HG03469 (cell line): Measurements from ENCODE around the gene GNGT2.

ENCODE experiments used
- ATAC-seq: cut with Tn5 transposase; IDR thresholded peaks from one replicate; pipeline ENCODE4 v1.9.1; 2021; ENCODE audit warnings: mild to moderate bottlenecking, moderate library complexity, moderate number of reproducible peaks; ENCODE audit not compliant: unreplicated experiment

Gene GNGT2

GRCh38 chr17:49210158-49211029 lies at the start of gene GNGT2, which contains the start of gene ABI3:
Gene GNGT2, minus strand, starts transcription at chr17:49210574. Its CDS starts 3,152 bp downstream, at chr17:49207422.
Gene ABI3, plus strand, starts transcription at chr17:49210707. Its CDS starts 18 bp downstream, at chr17:49210725.
- no peak for ATAC-seq

GRCh38 chr17:49259663-49260010 lies 49.3 kb upstream of the GNGT2 start:
- no peak for ATAC-seq

DNA sequence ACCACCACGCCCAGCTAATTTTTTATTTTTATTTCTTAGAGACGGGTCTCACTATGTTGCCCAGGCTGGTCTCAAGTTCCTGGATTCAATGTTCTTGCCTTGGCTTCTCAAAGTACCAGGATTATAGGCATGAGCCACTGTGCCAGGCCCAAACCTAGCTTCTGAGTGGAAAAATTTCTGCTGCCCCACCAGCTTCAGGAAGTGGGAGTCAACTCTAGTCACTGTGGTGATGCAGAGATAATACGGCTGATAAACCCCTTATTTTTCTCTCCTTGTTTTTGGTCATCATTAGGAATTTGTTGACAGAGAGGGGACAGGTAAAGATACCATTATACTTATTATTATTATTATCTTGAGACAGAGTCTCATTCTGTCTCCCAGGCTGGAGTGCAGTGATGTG lies 48.0 kb upstream of the GNGT2 start:
- no peak for ATAC-seq

- no peak for ATAC-seq
Observed at GRCh38 chr17:49255125-49255524, 44.8 kb upstream of the GNGT2 start.

- ATAC-seq = no peak
Observed at GRCh38 chr17:49254066-49254465, 43.7 kb upstream of the GNGT2 start.

DNA sequence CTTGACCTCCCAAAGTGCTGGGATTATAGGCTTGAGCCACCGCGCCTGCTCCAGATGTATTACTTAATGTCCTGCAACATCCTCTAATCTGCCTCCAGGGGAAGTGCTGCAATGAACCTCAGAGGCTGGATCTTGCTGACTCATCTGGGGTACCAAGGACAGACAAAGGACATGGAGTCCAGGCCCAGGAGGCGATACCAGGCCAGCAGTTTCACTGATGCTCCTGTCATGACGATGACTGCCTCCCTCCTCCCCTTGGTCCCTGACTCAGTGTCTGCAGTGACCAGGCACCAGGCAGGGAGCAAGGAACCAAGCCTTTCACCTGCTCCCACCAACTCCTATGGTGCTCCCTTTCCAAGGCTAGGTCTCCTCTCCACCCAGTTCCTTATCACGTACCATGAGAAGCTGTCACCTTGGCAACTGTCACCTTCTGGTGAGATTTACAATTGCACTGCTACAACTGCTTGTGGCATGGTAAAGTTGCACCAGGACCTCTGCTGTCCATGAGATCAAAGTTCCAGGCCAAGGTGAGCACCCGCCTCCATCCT lies 41.8 kb upstream of the GNGT2 start:
- ATAC-seq = no peak

GRCh38 chr17:49249890-49250522 lies 39.6 kb upstream of the GNGT2 start:
- no peak for ATAC-seq

DNA sequence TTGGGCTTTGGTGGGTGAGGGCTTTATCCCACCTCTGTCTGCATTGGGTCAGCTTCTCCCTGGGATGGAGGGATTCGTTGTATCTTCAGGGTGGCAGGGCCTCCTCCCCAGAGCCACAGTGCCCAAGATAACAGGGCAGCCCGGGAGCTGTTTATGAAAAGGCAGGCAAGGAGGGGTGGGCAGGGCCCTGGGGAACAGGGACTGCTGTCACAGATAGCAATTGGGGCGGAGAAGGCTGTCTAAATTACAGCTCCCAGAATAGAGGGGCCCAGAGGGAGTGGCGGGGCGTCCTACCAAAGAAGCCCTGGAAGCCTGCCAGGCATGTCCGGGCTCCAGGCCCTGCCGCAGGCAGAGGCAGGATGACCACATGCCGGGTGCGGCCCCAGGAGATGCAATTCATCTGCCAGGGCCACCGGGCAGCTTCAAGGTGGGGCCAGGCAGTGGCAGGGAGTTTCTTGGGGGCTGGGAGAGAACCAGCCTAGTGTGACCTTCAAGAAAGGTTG lies 39.0 kb upstream of the GNGT2 start:
- no peak for ATAC-seq

DNA sequence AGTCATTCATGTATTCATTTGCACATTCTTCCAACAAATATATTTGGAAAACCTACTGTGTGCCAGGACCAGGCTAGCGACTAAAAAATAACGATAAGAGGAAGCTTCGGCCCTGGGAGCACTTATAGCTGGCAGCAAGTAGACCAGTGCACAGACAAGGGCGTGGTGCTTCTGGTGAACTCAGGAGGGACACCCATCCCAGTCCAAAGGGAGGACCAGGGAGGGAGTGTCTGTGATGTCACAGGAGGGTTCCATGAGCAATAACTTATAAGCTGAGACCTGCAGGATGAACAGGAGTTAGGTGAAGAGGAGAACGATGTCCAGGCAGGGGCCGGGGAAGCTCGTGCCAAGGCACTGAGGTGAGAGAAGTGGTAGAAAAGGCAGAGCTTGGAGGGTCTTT lies 37.6 kb upstream of the GNGT2 start:
- no peak for ATAC-seq

DNA sequence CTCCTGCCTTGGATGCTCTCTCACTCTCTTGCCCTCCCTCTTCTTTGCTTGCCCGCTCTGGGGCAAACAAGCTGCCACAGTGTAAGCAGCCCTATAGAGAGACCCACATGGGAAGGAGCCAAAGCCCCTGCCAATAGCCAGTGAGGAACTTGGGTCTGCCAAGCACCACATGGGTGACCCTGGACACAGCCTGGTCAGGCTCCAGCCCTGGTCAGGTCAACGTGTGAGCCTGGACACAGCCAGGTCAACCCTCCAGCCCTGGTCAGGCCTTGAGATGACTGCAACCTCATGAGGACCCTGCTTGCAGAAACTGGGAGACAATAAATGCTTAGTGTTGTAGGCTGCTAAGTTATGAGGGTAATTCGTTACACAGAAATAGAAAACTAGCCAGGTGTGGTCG lies 34.5 kb upstream of the GNGT2 start:
- ATAC-seq = no peak

- no peak for ATAC-seq
Observed at GRCh38 chr17:49242813-49243212, 32.4 kb upstream of the GNGT2 start.

DNA sequence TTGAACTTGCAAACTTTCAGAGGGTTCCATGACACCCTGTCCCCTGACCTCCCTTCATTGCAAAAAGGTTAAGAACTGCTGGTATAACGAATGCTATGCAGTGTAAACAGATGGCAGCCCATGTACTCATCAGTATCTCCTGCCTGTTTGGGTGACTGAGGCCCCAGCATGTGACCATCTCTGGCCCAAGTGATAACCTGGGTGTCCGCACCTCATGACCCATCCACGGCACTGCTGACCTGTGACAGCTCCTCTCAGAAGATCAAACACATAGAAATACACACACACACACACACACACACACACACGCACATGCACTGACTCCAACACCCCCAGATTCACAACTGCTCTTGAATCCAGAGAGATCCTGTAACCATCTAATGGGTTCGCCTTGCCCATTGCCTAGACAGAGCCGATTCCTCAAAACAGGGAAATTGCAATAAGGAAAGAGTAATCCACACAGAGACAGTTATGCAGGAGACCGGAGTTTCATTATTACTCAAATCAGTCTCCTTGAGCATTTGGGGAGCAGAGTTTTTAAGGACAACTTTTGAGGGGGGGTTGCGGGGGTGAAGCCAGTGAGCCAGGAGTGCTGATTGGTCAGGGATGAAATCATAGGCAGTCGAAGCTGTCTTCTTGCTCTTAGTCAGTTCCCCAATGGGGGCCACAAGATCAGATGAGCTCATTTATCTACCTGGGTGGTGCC lies 31.5 kb upstream of the GNGT2 start:
- no peak for ATAC-seq

- ATAC-seq = no peak
Observed at GRCh38 chr17:49241040-49241439, 30.7 kb upstream of the GNGT2 start.

GRCh38 chr17:49240619-49241018 lies 30.2 kb upstream of the GNGT2 start:
- ATAC-seq = no peak

- ATAC-seq = no peak
Observed at GRCh38 chr17:49239963-49240362, 29.6 kb upstream of the GNGT2 start.

DNA sequence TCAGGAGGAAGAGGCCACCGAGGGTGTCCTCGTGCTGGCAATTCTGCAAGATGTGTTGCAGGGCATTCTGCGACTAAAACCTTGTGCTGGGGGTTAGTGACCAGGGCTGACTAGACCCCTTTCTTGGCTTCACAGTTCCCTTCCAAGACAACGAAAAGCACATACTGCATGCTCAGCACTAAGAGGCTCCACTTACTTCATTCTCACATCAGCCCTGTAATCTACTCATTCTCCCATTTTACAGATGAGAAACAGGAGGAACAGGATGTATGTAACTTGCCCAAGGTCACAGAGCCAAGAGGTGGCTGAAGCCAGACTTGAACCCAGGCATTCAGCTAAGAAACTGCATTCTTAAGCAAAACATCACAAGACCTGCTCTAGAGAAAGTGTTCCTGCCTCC lies 25.5 kb upstream of the GNGT2 start:
- ATAC-seq = no peak

- no peak for ATAC-seq
Observed at GRCh38 chr17:49234509-49235080, 24.2 kb upstream of the GNGT2 start.

DNA sequence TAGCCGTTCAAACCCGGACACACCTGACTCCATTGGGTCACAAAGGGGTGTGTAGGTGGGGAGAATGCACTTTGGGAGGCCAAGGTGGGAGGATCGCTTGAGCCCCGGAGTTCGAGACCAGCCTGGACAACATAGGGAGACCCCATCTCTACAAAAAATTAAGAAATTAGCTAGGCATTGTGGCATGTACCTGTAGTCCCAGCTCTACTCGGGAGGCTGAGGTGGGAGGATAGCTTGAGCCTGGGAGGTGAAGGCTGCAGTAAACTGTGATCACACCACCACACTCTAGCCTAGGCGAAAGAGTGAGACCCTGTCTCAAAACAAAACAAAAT lies 21.2 kb upstream of the GNGT2 start:
- ATAC-seq = no peak

- peak; percentile 75 for ATAC-seq
Observed at GRCh38 chr17:49230636-49231562, 20.5 kb upstream of the GNGT2 start, which contains the start of gene PHOSPHO1. Gene PHOSPHO1, minus strand, starts transcription at chr17:49230787. Its CDS starts 4,096 bp downstream, at chr17:49226691.
